Peyer's patch (tissue), 4 donors: ENCODE measurements around the gene CARNS1. TPM values are rescaled to one million over a fixed set of nuclear protein-coding genes. Genes with fewer than 3 reads are reported as not detected.
A peak's percentile ranks its signal among the peaks of the same experiment; 100 is the strongest.

Experiments used
- DNase-seq, 3 donors: peaks; one replicate each; pipeline ENCODE4 v3.0.0-alpha.2; 2017 to 2019
- H3K27ac ChIP-seq, 4 donors: fragments of 200-600 bp; sonication (generic); one replicate each; pipeline ENCODE4 v1.5.1; 2016 to 2019
- H3K27me3 ChIP-seq, 2 donors: fragments of 200-600 bp; sonication (generic); one replicate each; pipeline ENCODE4 v1.5.1; 2019
- H3K36me3 ChIP-seq, 3 donors: fragments of 200-600 bp; sonication (generic); one replicate each; pipeline ENCODE4 v1.5.1; 2016 to 2019
- H3K4me1 ChIP-seq, 4 donors: fragments of 200-600 bp; sonication (generic); one replicate each; pipeline ENCODE4 v1.5.1; 2016 to 2019
- H3K4me3 ChIP-seq, 4 donors: fragments of 200-600 bp; sonication (generic); 1 replicate in 3 of 4; 2 replicates in 1 of 4; pipeline ENCODE4 v1.5.1; 2016 to 2019; ENCODE audit warnings: mild to moderate bottlenecking in 1 of 4
- H3K9me3 ChIP-seq, 4 donors: fragments of 200-600 bp; sonication (generic); one replicate each; pipeline ENCODE4 v1.5.1; 2016 to 2019; ENCODE audit warnings: mild to moderate bottlenecking in 1 of 4
- POLR2A ChIP-seq, 2 donors: fragments of 450-650 bp; IDR thresholded peaks; one replicate each; pipeline ENCODE4 v1.5.1; 2017; ENCODE audit warnings: antibody characterized with exemption in 2 of 2, mild to moderate bottlenecking in 2 of 2, moderate library complexity in 2 of 2
- total RNA-seq, 4 donors: library from RNA; depleted of rRNA; stranded (reverse); fragments of >200 nt; gene quantifications; one replicate each; pipeline ENCODE4 v1.1.0, GENCODE V29; 2016
- TF ChIP-seq, protein P1 (sequence below), 6 experiments: fragments of 450-650 bp in 4 of 6; fragments of 200-600 bp in 2 of 6; sonication (generic) in 1 of 6; IDR thresholded peaks; one replicate each; pipeline ENCODE4 v1.5.1; 2017 to 2019; ENCODE audit warnings: antibody characterized with exemption in 6 of 6, mild to moderate bottlenecking in 3 of 6, moderate library complexity in 1 of 6

Gene CARNS1
- total RNA-seq, 4 donors from 2014 or later, result 0.54 to 1.2 (median 0.83) TPM; not detected in 1

DNA sequence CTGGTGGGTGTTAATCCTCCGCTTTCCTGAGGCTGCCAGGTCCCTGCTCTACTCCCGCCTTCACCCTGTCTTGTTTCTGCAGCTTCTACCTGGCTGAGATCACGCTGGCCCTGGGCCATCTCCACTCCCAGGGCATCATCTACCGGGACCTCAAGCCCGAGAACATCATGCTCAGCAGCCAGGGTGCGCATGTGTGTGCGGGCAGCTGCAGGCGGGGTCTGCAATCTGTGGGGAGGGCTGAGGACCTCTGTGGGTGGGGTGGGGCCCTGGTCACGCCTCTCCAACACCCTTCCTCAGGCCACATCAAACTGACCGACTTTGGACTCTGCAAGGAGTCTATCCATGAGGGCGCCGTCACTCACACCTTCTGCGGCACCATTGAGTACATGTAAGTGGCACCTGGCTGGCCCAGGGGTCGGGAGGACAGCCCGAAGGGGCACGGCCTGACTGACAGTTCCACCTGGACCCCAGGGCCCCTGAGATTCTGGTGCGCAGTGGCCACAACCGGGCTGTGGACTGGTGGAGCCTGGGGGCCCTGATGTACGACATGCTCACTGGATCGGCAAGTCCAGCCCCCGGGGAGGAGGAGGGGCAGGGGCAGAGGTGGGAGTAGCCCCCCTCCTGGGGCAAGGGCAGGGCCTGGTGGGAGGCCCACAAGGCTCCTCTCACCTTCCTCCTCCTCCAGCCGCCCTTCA lies 17.3 kb downstream of the CARNS1 start:
- TF ChIP-seq, protein P1, sequence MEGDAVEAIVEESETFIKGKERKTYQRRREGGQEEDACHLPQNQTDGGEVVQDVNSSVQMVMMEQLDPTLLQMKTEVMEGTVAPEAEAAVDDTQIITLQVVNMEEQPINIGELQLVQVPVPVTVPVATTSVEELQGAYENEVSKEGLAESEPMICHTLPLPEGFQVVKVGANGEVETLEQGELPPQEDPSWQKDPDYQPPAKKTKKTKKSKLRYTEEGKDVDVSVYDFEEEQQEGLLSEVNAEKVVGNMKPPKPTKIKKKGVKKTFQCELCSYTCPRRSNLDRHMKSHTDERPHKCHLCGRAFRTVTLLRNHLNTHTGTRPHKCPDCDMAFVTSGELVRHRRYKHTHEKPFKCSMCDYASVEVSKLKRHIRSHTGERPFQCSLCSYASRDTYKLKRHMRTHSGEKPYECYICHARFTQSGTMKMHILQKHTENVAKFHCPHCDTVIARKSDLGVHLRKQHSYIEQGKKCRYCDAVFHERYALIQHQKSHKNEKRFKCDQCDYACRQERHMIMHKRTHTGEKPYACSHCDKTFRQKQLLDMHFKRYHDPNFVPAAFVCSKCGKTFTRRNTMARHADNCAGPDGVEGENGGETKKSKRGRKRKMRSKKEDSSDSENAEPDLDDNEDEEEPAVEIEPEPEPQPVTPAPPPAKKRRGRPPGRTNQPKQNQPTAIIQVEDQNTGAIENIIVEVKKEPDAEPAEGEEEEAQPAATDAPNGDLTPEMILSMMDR (IDR thresholded peaks at IDR 0.05), result no peak
- TF ChIP-seq POLR2A (IDR thresholded peaks at IDR 0.05), result no peak
- H3K36me3 ChIP-seq, result peaks cover 0 to 62% (median 0%) of the 10 kb centered on the region in 3 donors
- H3K9me3 ChIP-seq, result no peaks in the 10 kb centered on the region
- H3K27ac ChIP-seq, result peak overlapping the region in 1 of 4 donors; percentile 99
- DNase-seq, result no peak
- H3K27me3 ChIP-seq, result no peaks in the 10 kb centered on the region
- H3K4me1 ChIP-seq, result peaks cover 0 to 42% (median 21%) of the 10 kb centered on the region in 4 donors
- H3K4me3 ChIP-seq, result no peak overlapping the region

DNA sequence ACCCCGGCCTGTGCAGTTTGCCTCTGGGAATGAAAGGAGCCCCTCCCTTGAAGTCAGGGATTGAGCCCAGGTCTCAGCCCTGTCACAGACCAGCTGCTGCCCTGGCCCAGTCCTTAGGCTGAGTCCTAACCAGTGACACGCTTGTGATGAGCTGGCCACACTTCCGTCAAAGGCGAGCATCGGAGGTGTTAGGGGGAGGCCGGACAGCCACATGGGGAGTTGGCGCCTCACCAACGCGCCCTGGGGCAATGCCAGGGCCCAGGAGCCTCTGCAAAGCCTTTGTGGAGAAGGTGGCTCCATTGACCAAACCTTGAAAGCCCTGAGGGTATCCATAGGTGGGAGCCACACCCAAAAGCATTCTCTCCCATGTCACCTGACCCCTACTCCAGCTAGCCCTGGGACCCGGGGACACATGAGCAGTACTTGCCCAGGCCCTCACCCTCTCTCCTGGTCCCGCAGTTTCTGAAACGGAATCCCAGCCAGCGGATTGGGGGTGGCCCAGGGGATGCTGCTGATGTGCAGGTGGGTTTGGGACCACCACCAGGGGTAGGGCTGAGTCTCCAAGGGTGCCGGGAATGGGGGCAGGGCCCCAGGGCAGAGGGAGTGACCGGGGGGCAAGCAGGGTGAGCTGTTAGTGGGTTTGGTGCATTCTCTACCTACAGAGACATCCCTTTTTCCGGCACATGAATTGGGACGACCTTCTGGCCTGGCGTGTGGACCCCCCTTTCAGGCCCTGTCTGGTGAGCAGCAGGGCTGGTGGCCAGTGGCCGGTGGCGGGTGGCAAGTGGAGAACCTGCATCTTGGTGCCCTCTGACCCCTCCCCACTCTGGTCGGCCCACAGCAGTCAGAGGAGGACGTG lies 18.3 kb downstream of the CARNS1 start:
- H3K4me1 ChIP-seq, result peaks cover 0 to 41% (median 21%) of the 10 kb centered on the region in 4 donors
- TF ChIP-seq POLR2A (IDR thresholded peaks at IDR 0.05), result no peak
- TF ChIP-seq, protein P1 (IDR thresholded peaks at IDR 0.05), result no peak
- H3K4me3 ChIP-seq, result peak overlapping the region in 1 of 4 donors; percentile 81
- DNase-seq, result no peak
- peak overlapping the region in 3 of 4 donors; percentile 19 to 99 (median 40) for H3K27ac ChIP-seq
- peaks cover 0 to 72% (median 0%) of the 10 kb centered on the region in 3 donors for H3K36me3 ChIP-seq
- no peaks in the 10 kb centered on the region for H3K27me3 ChIP-seq
- H3K9me3 ChIP-seq, result no peaks in the 10 kb centered on the region

DNA sequence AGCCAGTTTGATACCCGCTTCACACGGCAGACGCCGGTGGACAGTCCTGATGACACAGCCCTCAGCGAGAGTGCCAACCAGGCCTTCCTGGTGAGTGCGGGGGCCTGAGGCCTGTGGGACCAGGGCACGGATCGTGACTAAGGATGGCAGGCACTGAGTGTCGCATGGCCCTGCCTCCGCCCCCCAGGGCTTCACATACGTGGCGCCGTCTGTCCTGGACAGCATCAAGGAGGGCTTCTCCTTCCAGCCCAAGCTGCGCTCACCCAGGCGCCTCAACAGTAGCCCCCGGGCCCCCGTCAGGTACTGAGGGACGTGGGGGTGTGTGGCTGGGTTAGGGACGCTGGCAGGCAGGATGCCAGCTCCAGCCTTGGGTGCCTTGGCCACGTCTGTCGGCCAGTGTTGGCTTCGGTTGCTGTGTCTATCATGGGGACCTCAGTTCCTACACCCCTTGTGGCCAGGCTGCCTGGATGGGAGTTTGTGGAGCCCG lies 19.0 kb downstream of the CARNS1 start:
- H3K4me3 ChIP-seq, result peak overlapping the region in 1 of 4 donors; percentile 81
- H3K36me3 ChIP-seq, result peaks cover 0 to 79% (median 0%) of the 10 kb centered on the region in 3 donors
- H3K9me3 ChIP-seq, result no peaks in the 10 kb centered on the region
- no peaks in the 10 kb centered on the region for H3K27me3 ChIP-seq
- no peak for TF ChIP-seq POLR2A (IDR thresholded peaks at IDR 0.05)
- TF ChIP-seq, protein P1 (IDR thresholded peaks at IDR 0.05), result no peak
- H3K4me1 ChIP-seq, result peaks cover 0 to 41% (median 18%) of the 10 kb centered on the region in 4 donors
- no peak for DNase-seq
- H3K27ac ChIP-seq, result peak overlapping the region in 2 of 4 donors; percentile 40 to 99

DNA sequence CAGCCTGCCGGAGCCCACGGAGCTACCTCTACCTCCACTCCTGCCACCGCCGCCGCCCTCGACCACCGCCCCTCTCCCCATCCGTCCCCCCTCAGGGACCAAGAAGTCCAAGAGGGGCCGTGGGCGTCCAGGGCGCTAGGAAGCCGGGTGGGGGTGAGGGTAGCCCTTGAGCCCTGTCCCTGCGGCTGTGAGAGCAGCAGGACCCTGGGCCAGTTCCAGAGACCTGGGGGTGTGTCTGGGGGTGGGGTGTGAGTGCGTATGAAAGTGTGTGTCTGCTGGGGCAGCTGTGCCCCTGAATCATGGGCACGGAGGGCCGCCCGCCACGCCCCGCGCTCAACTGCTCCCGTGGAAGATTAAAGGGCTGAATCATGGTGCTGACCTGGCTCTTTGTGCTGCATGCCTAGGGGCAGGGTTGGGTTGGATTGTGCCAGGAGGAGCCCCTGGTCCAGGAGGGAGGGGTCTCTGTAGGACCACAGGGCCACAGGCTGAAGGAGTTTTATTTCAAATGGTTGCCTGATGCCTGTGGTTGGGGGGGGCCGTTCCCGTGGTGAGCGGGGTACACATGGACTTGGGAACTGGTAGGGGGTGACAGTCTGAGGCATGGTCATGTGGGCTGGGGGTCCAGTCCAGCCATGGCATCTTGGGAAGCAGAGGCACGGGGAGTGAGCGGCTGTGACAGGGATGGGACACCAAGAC lies 19.7 kb downstream of the CARNS1 start:
- Histone ChIP-seq H3K9me3 (no peaks in the 10 kb centered on the region), H3K4me1 (peaks cover 0 to 45% (median 21%) of the 10 kb centered on the region in 4 donors), H3K4me3 (peak overlapping the region in 1 of 4 donors; percentile 81), H3K27ac (peak overlapping the region in 3 of 4 donors; percentile 40 to 99 (median 83)), H3K36me3 (peaks cover 0 to 82% (median 0%) of the 10 kb centered on the region in 3 donors), H3K27me3 (no peaks in the 10 kb centered on the region)
- DNase-seq, result no peak
- no peak for TF ChIP-seq POLR2A (IDR thresholded peaks at IDR 0.05)
- TF ChIP-seq, protein P1 (IDR thresholded peaks at IDR 0.05), result no peak
